Trophoblast cell (in vitro differentiated cells and primary cell): Measurements from ENCODE around the gene PRKX.
A peak's percentile ranks its signal among the peaks of the same experiment; 100 is the strongest.
"Not testable (repeated sequence)": the region's sequence is repeated elsewhere in the genome, so short reads cannot be mapped to it uniquely, and the experiment has no call there.

Source experiments
- DNase-seq, 2 donors: peaks; one replicate each; pipeline ENCODE4 v3.0.0-alpha.2; 2016
- H2AFZ ChIP-seq: 2 replicates; pipeline ENCODE4 v1.6.1; 2013; ENCODE audit warnings: low read length, moderate library complexity, mild to moderate bottlenecking; ENCODE audit not compliant: insufficient read depth, poor library complexity
- H2AK5ac ChIP-seq: 2 replicates; pipeline ENCODE4 v1.6.1; 2013; ENCODE audit warnings: mild to moderate bottlenecking, low read length
- H2BK120ac ChIP-seq: 2 replicates; pipeline ENCODE4 v1.6.1; 2013; ENCODE audit warnings: low read length, mild to moderate bottlenecking, moderate library complexity; ENCODE audit not compliant: insufficient read depth, poor library complexity
- H2BK12ac ChIP-seq: 2 replicates; pipeline ENCODE4 v1.6.1; 2013; ENCODE audit warnings: mild to moderate bottlenecking, low read length, moderate library complexity
- H2BK5ac ChIP-seq: 2 replicates; pipeline ENCODE4 v1.6.1; 2013; ENCODE audit warnings: low read length, low read depth, moderate library complexity, mild to moderate bottlenecking; ENCODE audit not compliant: poor library complexity
- H3K14ac ChIP-seq: 2 replicates; pipeline ENCODE4 v1.6.1; 2013; ENCODE audit warnings: mild to moderate bottlenecking, low read length
- H3K18ac ChIP-seq: 2 replicates; pipeline ENCODE4 v1.6.1; 2013; ENCODE audit warnings: mild to moderate bottlenecking, low read length
- H3K23ac ChIP-seq: 2 replicates; pipeline ENCODE4 v1.6.1; 2013; ENCODE audit warnings: low read length
- H3K27ac ChIP-seq: 2 replicates; pipeline ENCODE4 v1.5.1; 2013; ENCODE audit warnings: low read depth, mild to moderate bottlenecking, inconsistent platforms, low read length, moderate library complexity
- H3K27me3 ChIP-seq: 2 replicates; pipeline ENCODE4 v1.6.1; 2013; ENCODE audit warnings: inconsistent platforms, mild to moderate bottlenecking, low read length, moderate library complexity; ENCODE audit not compliant: insufficient read depth
- H3K36me3 ChIP-seq, 2 experiments: 1 replicate in 1 of 2; 2 replicates in 1 of 2; pipeline ENCODE4 v1.6.1; 2013; ENCODE audit warnings: low read length in 2 of 2, mild to moderate bottlenecking in 2 of 2, moderate library complexity in 1 of 2; ENCODE audit not compliant: insufficient read depth in 2 of 2, control insufficient read depth in 1 of 2
- H3K4ac ChIP-seq: 2 replicates; pipeline ENCODE4 v1.6.1; 2013; ENCODE audit warnings: low read depth, mild to moderate bottlenecking, low read length, moderate library complexity
- H3K4me1 ChIP-seq, 2 experiments: 1 replicate in 1 of 2; 2 replicates in 1 of 2; pipeline ENCODE4 v1.6.1; 2013; ENCODE audit warnings: low read length in 2 of 2, mild to moderate bottlenecking in 2 of 2, moderate library complexity in 1 of 2; ENCODE audit not compliant: insufficient read depth in 2 of 2, control insufficient read depth in 1 of 2
- H3K4me2 ChIP-seq: 2 replicates; pipeline ENCODE4 v1.6.1; 2013; ENCODE audit warnings: inconsistent platforms, mild to moderate bottlenecking, low read length, moderate library complexity
- H3K4me3 ChIP-seq: 2 replicates; pipeline ENCODE4 v1.5.1; 2013; ENCODE audit warnings: mild to moderate bottlenecking, low read depth, low read length, inconsistent platforms
- H3K79me1 ChIP-seq: one replicate; pipeline ENCODE4 v1.6.1; 2013; ENCODE audit warnings: low read length
- H3K79me2 ChIP-seq: 2 replicates; pipeline ENCODE4 v1.6.1; 2013; ENCODE audit warnings: low read length, mild to moderate bottlenecking; ENCODE audit not compliant: control insufficient read depth, insufficient read depth, poor library complexity
- H3K9ac ChIP-seq: 2 replicates; pipeline ENCODE4 v1.6.1; 2013; ENCODE audit warnings: mild to moderate bottlenecking, low read length
- H3K9me3 ChIP-seq: 2 replicates; pipeline ENCODE4 v1.6.1; 2013; ENCODE audit warnings: low read depth, mild to moderate bottlenecking, control low read depth, inconsistent platforms, low read length; ENCODE audit not compliant: insufficient read depth
- H4K12ac ChIP-seq: 2 replicates; pipeline ENCODE4 v1.6.1; 2013; ENCODE audit warnings: low read depth, mild to moderate bottlenecking, low read length, moderate library complexity
- H4K8ac ChIP-seq: 2 replicates; pipeline ENCODE4 v1.6.1; 2013; ENCODE audit warnings: low read depth, mild to moderate bottlenecking, low read length, moderate library complexity
- H4K91ac ChIP-seq: one replicate; pipeline ENCODE4 v1.6.1; 2013; ENCODE audit warnings: low read depth, mild to moderate bottlenecking, low read length, moderate library complexity
- WGBS: extraction: QIAGEN DNeasy Blood & Tissue Kit; methylation state at CpG from one replicate; pipeline ENCODE4 v1.1.7; 2013; ENCODE audit warnings: missing lambda C conversion rate; ENCODE audit not compliant: insufficient read length, insufficient coverage; ENCODE audit errors: extremely low coverage; 5-methylcytosine and 5-hydroxymethylcytosine counted together

PRKX gene

DNA sequence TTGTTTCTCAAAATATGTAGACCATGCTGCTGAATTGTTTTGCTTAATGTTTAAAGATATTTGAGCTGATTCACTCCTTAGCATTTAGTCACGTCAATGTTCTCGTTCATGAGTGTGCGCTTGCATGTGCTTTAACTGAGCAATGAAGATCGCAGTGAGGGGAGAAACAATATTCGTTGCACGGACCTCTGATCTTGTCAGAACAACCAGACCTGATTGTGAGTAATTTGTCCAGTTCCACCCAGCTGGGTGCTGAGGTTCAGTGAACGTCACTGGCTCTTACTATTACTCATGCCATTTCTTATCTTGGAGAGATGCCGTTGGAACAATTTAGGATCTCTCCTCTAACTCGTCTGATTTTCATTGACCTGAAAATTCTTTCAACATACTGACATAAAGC is 15.0 kb upstream of the PRKX start:
- Histone ChIP-seq H3K4ac (no peak overlapping the region), H3K27ac (no peak overlapping the region), H3K18ac (no peak overlapping the region), H2AK5ac (no peak overlapping the region), H3K79me1 (no peaks in the 10 kb centered on the region), H3K36me3 (no peaks in the 10 kb centered on the region), H3K27me3 (no peaks in the 10 kb centered on the region), H4K8ac (no peak overlapping the region), H3K79me2 (no peaks in the 10 kb centered on the region), H3K9ac (no peak overlapping the region), H4K91ac (no peak overlapping the region), H3K23ac (no peak overlapping the region), H3K14ac (no peak overlapping the region), H3K4me2 (no peak overlapping the region), H2BK12ac (no peak overlapping the region), H3K4me1 (no peaks in the 10 kb centered on the region), H3K4me3 (no peak overlapping the region), H2BK5ac (no peak overlapping the region), H3K9me3 (no peaks in the 10 kb centered on the region), H2BK120ac (no peak overlapping the region), H2AFZ (no peak overlapping the region), H4K12ac (no peak overlapping the region)
- peak in 1 of 2 donors; percentile 12 for DNase-seq
- WGBS = no CpG with 5 or more reads among the region's 9 CpGs

- H3K4me1 ChIP-seq, H4K12ac ChIP-seq, H4K91ac ChIP-seq, H3K79me1 ChIP-seq, H3K79me2 ChIP-seq, H3K27me3 ChIP-seq, H4K8ac ChIP-seq, H3K18ac ChIP-seq, H3K4me3 ChIP-seq, H3K27ac ChIP-seq, H3K4ac ChIP-seq, H2BK5ac ChIP-seq, H3K9me3 ChIP-seq, H3K36me3 ChIP-seq, H3K23ac ChIP-seq, H2BK12ac ChIP-seq, H3K4me2 ChIP-seq, H2BK120ac ChIP-seq, H3K9ac ChIP-seq, H2AK5ac ChIP-seq, H2AFZ ChIP-seq, H3K14ac ChIP-seq, DNase-seq: not testable (repeated sequence)
- no CpG with 5 or more reads among the region's 9 CpGs for WGBS
Measured at GRCh38 chrX:3723460-3723859, 10.0 kb upstream of the PRKX start.

DNA sequence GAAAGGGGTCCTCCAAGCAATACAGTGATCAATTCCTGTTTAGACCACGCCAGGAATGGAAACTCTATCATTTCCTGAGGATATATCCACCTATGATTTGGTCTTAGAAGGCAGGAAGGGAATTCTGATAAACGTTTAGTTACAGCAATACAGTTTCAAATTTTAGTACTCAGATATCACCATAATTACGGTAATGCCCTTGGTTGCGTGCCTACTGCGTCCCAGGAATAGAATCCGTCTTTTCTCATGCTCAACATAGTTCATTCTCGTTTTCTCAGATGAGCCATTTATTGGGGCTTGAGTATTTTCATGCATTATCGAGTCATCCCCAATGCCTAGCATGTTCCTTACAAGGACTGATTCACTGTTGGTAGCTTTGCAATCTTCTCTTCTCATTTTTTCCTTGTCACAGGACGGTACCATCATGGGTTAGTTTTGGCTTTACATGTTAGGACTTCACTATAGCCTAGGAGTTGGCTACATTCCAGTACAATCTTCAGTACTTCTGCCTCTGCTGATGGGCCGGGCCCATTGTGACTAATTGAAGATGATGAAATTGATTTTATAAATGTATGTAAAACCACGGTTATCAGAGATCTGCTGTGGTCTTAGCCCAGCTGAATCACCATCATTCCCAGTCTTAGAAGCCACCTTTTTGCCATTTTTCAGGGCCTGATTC is 4.4 kb upstream of the PRKX start:
- Histone ChIP-seq H3K36me3 (no peaks in the 10 kb centered on the region), H2BK120ac (no peak overlapping the region), H3K14ac (no peak overlapping the region), H3K9me3 (no peaks in the 10 kb centered on the region), H3K4me2 (no peak overlapping the region), H4K12ac (no peak overlapping the region), H2AFZ (no peak overlapping the region), H2AK5ac (no peak overlapping the region), H3K18ac (no peak overlapping the region), H3K4ac (no peak overlapping the region), H3K79me1 (peaks cover 4% of the 10 kb centered on the region), H3K4me1 (no peaks in the 10 kb centered on the region), H2BK12ac (no peak overlapping the region), H4K8ac (no peak overlapping the region), H2BK5ac (no peak overlapping the region), H3K79me2 (peaks cover 5% of the 10 kb centered on the region), H4K91ac (no peak overlapping the region), H3K9ac (no peak overlapping the region), H3K23ac (no peak overlapping the region), H3K4me3 (no peak overlapping the region), H3K27ac (no peak overlapping the region), H3K27me3 (no peaks in the 10 kb centered on the region)
- no CpG with 5 or more reads among the region's 11 CpGs for WGBS
- no peak for DNase-seq

GRCh38 chrX:3715921-3716320 is 2.5 kb upstream of the PRKX start:
- Histone ChIP-seq H3K14ac (no peak overlapping the region), H3K27ac (no peak overlapping the region), H3K9ac (no peak overlapping the region), H3K79me1 (peaks cover 13% of the 10 kb centered on the region), H2AK5ac (no peak overlapping the region), H4K91ac (no peak overlapping the region), H2BK12ac (no peak overlapping the region), H2BK120ac (no peak overlapping the region), H3K18ac (no peak overlapping the region), H3K4ac (no peak overlapping the region), H3K4me1 (peaks cover 2 to 8% of the 10 kb centered on the region in 2 experiments), H3K4me3 (no peak overlapping the region), H4K8ac (no peak overlapping the region), H2AFZ (no peak overlapping the region), H3K23ac (no peak overlapping the region), H3K36me3 (no peaks in the 10 kb centered on the region), H3K27me3 (no peaks in the 10 kb centered on the region), H4K12ac (no peak overlapping the region), H2BK5ac (no peak overlapping the region), H3K9me3 (no peaks in the 10 kb centered on the region), H3K4me2 (no peak overlapping the region), H3K79me2 (peaks cover 15% of the 10 kb centered on the region)
- WGBS = no CpG with 5 or more reads among the region's 3 CpGs
- DNase-seq = no peak
